Cardiac fibroblast (primary cell): ENCODE data around the gene UST.

Experiments used
- DNase-seq, 2 donors: peaks; one replicate each; pipeline versions ENCODE4 v3.0.0 to v3.0.0-alpha.2; 2010; ENCODE audit warnings: low read depth in 2 of 2
- H3K4me3 ChIP-seq, 2 donors: replicated peaks in 1 of 2; 1 replicate in 1 of 2; 2 replicates in 1 of 2; pipeline ENCODE4 v1.5.1; 2011; ENCODE audit warnings: low read depth in 2 of 2, low read length in 2 of 2, mild to moderate bottlenecking in 2 of 2, moderate library complexity in 1 of 2
- CTCF ChIP-seq: IDR thresholded peaks from one replicate; pipeline ENCODE4 v1.5.1; 2011; ENCODE audit warnings: low read depth, mild to moderate bottlenecking, low read length, inconsistent platforms

UST gene

GRCh38 chr6:149090937-149091336 lies 344.1 kb downstream of the UST start:
- TF ChIP-seq CTCF: no peak
- H3K4me3 ChIP-seq: no peak overlapping the region
- DNase-seq: no peak

DNA sequence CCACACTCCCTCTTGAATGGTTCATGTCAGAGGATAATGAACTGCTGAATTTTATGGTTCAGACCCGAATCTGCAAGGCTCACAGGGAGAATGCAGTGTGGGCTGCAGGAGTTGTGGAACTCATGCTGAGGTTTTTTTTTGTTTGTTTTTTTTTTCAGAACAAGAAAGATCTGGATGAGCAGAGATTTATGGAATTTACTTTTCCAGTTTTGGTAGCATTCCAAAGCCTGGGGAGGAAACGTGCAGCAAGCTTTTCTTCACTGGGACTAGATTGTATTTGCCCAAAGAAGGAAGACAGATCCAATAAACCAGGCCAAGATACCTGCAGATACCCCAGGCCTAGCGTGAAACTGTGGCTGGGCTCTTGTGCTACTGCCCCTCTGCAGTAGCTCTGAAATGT lies 346.8 kb downstream of the UST start:
- no peak overlapping the region for H3K4me3 ChIP-seq
- no peak for TF ChIP-seq CTCF
- peak; percentile 25 to 71 for DNase-seq

GRCh38 chr6:149094156-149094555 lies 347.3 kb downstream of the UST start:
- H3K4me3 ChIP-seq: no peak overlapping the region
- TF ChIP-seq CTCF: no peak
- DNase-seq: peak in 1 of 2 donors; percentile 32

DNA sequence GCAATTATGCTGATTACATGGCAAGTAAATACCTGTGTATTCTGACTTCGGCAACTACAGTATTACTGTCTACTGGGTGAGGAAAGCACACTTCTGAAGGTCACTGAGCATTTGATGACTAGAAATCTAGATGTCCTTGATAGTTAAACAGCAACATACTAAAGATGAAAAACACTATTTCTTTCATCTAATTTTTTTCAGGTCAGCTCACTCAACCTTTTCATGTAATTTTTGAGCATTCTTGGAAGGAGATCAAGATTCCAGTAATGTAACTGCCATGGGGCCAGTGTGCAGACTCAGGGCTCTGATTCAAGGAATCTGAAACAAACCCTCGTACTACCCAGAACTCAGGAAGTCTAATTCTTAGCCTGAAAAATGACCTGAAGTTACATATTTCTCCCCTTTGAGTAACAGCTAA lies 348.1 kb downstream of the UST start:
- DNase-seq: peak; percentile 45 to 66
- no peak overlapping the region for H3K4me3 ChIP-seq
- TF ChIP-seq CTCF: no peak

- TF ChIP-seq CTCF: no peak
- no peak overlapping the region for H3K4me3 ChIP-seq
- DNase-seq: no peak
These were observed 349.0 kb downstream of the UST start for GRCh38 chr6:149095842-149096241.

DNA sequence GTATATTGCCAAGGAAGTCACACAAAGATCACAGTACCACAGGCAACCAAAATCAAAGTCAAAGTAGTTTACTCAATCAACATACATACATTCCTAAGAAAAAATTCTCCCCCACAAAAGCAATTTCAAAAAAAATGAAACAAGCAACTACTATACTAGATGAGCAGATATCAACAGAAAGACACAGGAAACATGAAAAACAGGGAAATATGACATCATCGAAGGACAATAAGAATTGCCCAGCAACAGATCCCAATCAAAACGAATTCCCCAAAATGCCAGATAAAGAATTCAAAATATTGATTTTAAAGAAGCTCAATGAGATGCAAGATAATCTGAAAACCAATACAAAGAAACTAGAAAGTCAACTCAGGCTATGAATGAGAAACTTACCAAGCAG lies 351.0 kb downstream of the UST start:
- no peak for TF ChIP-seq CTCF
- no peak overlapping the region for H3K4me3 ChIP-seq
- no peak for DNase-seq

DNA sequence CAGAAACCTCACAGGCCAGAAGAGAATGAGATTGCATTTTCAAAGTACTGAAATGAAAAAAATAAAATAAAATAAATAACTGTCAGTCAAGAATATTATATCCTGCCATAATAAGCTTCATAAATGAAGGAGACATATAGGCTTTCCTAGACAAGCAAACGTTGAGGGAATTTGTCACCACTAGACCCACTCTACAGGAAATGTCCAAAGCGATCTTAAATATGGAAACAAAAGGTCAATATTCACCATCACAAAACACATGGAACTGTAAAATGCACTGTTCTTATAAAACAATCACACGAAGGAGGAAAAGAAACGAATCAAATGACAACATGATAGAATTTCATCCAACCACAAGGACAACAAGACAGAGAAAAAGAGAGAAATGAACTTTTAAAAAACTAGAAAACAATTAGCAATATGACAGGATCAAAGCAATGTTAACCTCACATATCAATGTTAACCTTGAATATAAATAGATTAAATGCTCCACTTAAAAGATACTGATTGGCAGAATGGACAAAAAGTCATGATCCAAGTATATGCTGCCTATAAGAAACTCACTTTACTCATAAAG lies 352.0 kb downstream of the UST start:
- no peak for TF ChIP-seq CTCF
- no peak overlapping the region for H3K4me3 ChIP-seq
- no peak for DNase-seq
